ENCODE measurements around the gene EPS15.
"Not testable (repeated sequence)": the region's sequence is repeated elsewhere in the genome, so short reads cannot be mapped to it uniquely, and the experiment has no call there.

Gene EPS15

DNA sequence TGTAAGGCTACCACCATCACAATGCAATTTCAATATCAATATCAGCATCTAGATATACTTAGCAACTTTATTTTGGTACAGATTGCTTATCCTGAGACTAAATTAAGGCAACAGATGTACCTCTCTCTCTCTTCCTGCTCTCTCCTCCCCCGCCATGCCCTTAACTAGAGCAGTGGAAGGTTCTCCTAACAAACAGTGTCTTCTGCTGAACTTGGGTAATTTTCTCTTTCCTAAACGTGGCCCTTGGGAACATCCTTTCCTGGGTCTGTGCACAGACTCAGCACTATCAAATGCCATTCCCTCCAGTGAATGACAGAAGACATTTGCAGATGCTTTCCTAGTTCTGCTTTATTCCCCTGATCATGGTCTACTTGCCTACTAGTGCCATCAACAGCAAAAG is 103.1 kb downstream of the EPS15 start:
- in situ Hi-C loops (cut with HindIII; ENCODE audit: low sequenced_read_pairs): no loop called here
- no peak overlapping the region for H3K4me3 ChIP-seq (ENCODE audit: low read depth, low read length)
- TF ChIP-seq, protein P1, sequence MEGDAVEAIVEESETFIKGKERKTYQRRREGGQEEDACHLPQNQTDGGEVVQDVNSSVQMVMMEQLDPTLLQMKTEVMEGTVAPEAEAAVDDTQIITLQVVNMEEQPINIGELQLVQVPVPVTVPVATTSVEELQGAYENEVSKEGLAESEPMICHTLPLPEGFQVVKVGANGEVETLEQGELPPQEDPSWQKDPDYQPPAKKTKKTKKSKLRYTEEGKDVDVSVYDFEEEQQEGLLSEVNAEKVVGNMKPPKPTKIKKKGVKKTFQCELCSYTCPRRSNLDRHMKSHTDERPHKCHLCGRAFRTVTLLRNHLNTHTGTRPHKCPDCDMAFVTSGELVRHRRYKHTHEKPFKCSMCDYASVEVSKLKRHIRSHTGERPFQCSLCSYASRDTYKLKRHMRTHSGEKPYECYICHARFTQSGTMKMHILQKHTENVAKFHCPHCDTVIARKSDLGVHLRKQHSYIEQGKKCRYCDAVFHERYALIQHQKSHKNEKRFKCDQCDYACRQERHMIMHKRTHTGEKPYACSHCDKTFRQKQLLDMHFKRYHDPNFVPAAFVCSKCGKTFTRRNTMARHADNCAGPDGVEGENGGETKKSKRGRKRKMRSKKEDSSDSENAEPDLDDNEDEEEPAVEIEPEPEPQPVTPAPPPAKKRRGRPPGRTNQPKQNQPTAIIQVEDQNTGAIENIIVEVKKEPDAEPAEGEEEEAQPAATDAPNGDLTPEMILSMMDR (IDR thresholded peaks at IDR 0.05; ENCODE audit: low read depth, low read length): no peak
- DNase-seq (ENCODE audit: low read depth, low spot score): no peak

- TF ChIP-seq, protein P1 (IDR thresholded peaks at IDR 0.05; ENCODE audit: low read depth, low read length): no peak
- no peak for DNase-seq (ENCODE audit: low read depth, low spot score)
- no peak overlapping the region for H3K4me3 ChIP-seq (ENCODE audit: low read depth, low read length)
- in situ Hi-C loops (cut with HindIII; ENCODE audit: low sequenced_read_pairs): no loop called here
Measured at GRCh38 chr1:51414811-51415210, 104.3 kb downstream of the EPS15 start.

DNA sequence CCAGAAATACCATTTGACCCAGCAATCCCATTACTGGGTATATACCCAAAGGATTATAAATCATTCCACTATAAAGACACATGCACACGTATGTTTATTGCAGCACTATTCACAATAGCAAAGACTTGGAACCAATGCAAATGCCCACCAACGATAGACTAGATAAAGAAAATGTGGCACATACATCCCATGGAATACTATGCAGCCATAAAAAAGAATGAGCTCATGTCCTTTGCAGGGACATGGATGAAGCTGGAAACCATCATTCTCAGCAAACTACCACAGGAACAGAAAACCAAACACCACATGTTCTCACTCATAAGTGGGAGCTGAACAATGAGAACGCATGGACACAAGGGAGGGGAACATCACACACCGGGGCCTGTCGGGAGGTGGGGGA is 107.2 kb downstream of the EPS15 start:
- DNase-seq (ENCODE audit: low read depth, low spot score); H3K4me3 ChIP-seq (ENCODE audit: low read depth, low read length); in situ Hi-C loops (cut with HindIII; ENCODE audit: low sequenced_read_pairs): not testable (repeated sequence)

- no peak overlapping the region for H3K4me3 ChIP-seq (ENCODE audit: low read depth, low read length)
- DNase-seq (ENCODE audit: low read depth, low spot score): peak; percentile 25
- TF ChIP-seq, protein P1 (IDR thresholded peaks at IDR 0.05; ENCODE audit: low read depth, low read length): no peak
- in situ Hi-C loops (cut with HindIII; ENCODE audit: low sequenced_read_pairs): no loop called here
Measured at GRCh38 chr1:51410568-51411460, 108.3 kb downstream of the EPS15 start.

- DNase-seq (ENCODE audit: low read depth, low spot score); in situ Hi-C loops (cut with HindIII; ENCODE audit: low sequenced_read_pairs); H3K4me3 ChIP-seq (ENCODE audit: low read depth, low read length): not testable (repeated sequence)
Measured at GRCh38 chr1:51409755-51410541, 109.1 kb downstream of the EPS15 start.

DNA sequence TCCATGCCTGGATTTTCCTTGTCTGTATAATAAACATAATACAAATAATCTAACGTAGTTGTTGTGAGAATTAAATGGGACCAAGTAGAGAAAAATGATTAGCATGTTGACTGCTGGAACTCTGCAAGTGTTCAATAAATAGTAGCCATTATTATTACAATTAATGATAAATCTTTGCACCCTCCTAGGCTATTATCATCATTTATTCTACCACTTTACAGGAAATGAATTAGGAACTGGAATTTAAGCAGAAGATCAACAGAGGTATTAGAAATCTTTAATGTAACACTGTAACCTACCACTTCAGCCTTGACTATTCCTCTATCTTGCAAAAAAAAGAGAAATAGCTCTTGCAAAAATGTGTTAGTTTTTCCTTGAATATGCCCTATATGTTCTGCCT is 126.8 kb downstream of the EPS15 start:
- in situ Hi-C loops (cut with HindIII; ENCODE audit: low sequenced_read_pairs): no loop called here

DNA sequence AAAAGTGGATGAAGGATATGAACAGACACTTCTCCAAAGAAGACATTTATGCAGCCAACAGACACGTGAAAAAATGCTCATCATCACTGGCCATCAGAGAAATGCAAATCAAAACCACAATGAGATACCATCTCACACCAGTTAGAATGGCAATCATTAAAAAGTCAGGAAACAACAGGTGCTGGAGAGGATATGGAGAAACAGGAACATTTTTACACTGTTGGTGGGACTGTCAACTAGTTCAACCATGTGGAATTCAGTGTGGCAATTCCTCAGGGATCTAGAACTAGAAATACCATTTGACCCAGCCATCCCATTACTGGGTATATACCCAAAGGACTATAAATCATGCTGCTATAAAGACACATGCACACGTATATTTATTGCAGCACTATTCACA is 128.4 kb downstream of the EPS15 start:
- DNase-seq (ENCODE audit: low read depth, low spot score); in situ Hi-C loops (cut with HindIII; ENCODE audit: low sequenced_read_pairs); H3K4me3 ChIP-seq (ENCODE audit: low read depth, low read length): not testable (repeated sequence)

More for the DNA sequence above, 126.8 kb downstream of the EPS15 start:
- no peak overlapping the region for H3K4me3 ChIP-seq (ENCODE audit: low read depth, low read length)
- DNase-seq (ENCODE audit: low read depth, low spot score): no peak
- TF ChIP-seq, protein P1 (IDR thresholded peaks at IDR 0.05; ENCODE audit: low read depth, low read length): no peak

DNA sequence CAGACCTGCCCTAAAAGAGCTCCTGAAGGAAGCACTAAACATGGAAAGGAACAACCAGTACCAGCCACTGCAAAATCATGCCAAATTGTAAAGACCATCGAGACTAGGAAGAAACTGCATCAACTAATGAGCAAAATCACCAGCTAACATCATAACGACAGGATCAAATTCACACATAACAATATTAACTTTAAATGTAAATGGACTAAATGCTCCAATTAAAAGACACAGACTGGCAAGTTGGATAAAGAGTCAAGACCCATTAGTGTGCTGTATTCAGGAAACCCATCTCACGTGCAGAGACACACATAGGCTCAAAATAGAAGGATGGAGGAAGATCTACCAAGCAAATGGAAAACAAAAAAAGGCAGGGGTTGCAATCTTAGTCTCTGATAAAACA is 131.8 kb downstream of the EPS15 start:
- in situ Hi-C loops (cut with HindIII; ENCODE audit: low sequenced_read_pairs); DNase-seq (ENCODE audit: low read depth, low spot score); H3K4me3 ChIP-seq (ENCODE audit: low read depth, low read length): not testable (repeated sequence)

DNA sequence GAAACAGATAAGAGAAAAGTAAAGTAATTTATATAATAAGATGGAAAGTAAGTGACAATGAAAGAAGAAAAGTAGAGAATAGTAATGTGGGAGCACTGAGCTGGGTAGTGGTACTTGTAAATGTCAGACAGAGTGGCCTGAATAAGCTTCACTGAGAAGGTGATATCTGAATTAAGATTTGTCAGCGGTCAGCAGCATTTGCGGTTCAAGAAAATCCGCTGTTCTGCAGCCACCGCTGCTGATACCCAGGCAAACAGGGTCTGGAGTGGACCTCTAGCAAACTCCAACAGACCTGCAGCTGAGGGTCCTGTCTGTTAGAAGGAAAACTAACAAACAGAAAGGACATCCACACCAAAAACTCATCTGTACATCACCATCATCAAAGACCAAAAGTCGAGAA is 132.8 kb downstream of the EPS15 start:
- in situ Hi-C loops (cut with HindIII; ENCODE audit: low sequenced_read_pairs); H3K4me3 ChIP-seq (ENCODE audit: low read depth, low read length); DNase-seq (ENCODE audit: low read depth, low spot score): not testable (repeated sequence)

Measured in astrocyte of the spinal cord (primary cell).